GM23338 (cell line): Measurements from ENCODE around the gene ADAMTS13. TPM values are rescaled to one million over a fixed set of nuclear protein-coding genes. Genes with fewer than 3 reads are reported as not detected.

Experiments used
- ATAC-seq: fragments of 200-7000 bp; cut with Tn5 transposase; 3 replicates; pipeline ENCODE4 v1.9.1; 2020
- DNase-seq: peaks from one replicate; pipeline ENCODE4 v3.0.0-alpha.2; 2015; ENCODE audit warnings: low spot score
- H2AFZ ChIP-seq: fragments of 200-600 bp; sonication (generic); 2 replicates; pipeline ENCODE4 v1.8.0; 2016; ENCODE audit warnings: antibody characterized with exemption, mild to moderate bottlenecking, moderate library complexity
- H3F3A ChIP-seq: fragments of 200-600 bp; sonication (generic); replicated peaks from 2 replicates; pipeline ENCODE4 v1.8.0; 2017; ENCODE audit warnings: antibody characterized with exemption, mixed run types, low read depth
- H3K27ac ChIP-seq: fragments of 200-600 bp; sonication (generic); 2 replicates; pipeline ENCODE4 v1.6.1; 2016; ENCODE audit warnings: low read depth
- H3K27me3 ChIP-seq: fragments of 200-600 bp; sonication (generic); 2 replicates; pipeline ENCODE4 v1.8.0; 2016; ENCODE audit warnings: mild to moderate bottlenecking, mixed run types, moderate library complexity; ENCODE audit not compliant: insufficient read depth
- H3K36me3 ChIP-seq: fragments of 200-600 bp; sonication (generic); 2 replicates; pipeline ENCODE4 v1.8.0; 2016; ENCODE audit warnings: mild to moderate bottlenecking; ENCODE audit not compliant: insufficient read depth
- H3K4me1 ChIP-seq: fragments of 200-600 bp; sonication (generic); 2 replicates; pipeline ENCODE4 v1.8.0; 2016; ENCODE audit warnings: mild to moderate bottlenecking, moderate library complexity; ENCODE audit not compliant: insufficient read depth
- H3K4me2 ChIP-seq: fragments of 200-600 bp; sonication (generic); 2 replicates; pipeline ENCODE4 v1.7.1; 2017; ENCODE audit warnings: mixed run types
- H3K4me3 ChIP-seq: fragments of 200-600 bp; sonication (generic); 2 replicates; pipeline ENCODE4 v1.6.1; 2016; ENCODE audit warnings: mixed run types
- H3K79me2 ChIP-seq: fragments of 200-600 bp; sonication (generic); replicated peaks from 2 replicates; pipeline ENCODE4 v1.8.0; 2017; ENCODE audit warnings: mild to moderate bottlenecking; ENCODE audit not compliant: insufficient read depth
- H3K9me2 ChIP-seq: fragments of 200-600 bp; sonication (generic); 2 replicates; pipeline ENCODE4 v1.8.0; 2017; ENCODE audit not compliant: insufficient read depth
- H4K20me1 ChIP-seq: fragments of 200-600 bp; sonication (generic); replicated peaks from 2 replicates; pipeline ENCODE4 v1.8.0; 2017; ENCODE audit warnings: mild to moderate bottlenecking; ENCODE audit not compliant: insufficient read depth
- H3K27ac Mint-ChIP-seq: 2 replicates; pipeline ENCODE4 v1.8.0; 2020; ENCODE audit warnings: inconsistent platforms, mild to moderate bottlenecking, moderate library complexity, mixed read lengths
- H3K27me3 Mint-ChIP-seq: 3 replicates; pipeline ENCODE4 v1.8.0; 2022; ENCODE audit warnings: low read depth, mild to moderate bottlenecking, moderate library complexity, mixed read lengths, inconsistent platforms; ENCODE audit not compliant: insufficient read depth, poor library complexity
- H3K36me3 Mint-ChIP-seq: 3 replicates; pipeline ENCODE4 v1.8.0; 2021; ENCODE audit warnings: low read depth, mild to moderate bottlenecking, inconsistent platforms, moderate library complexity, mixed read lengths
- H3K4me1 Mint-ChIP-seq: 3 replicates; pipeline ENCODE4 v1.8.0; 2020; ENCODE audit warnings: mild to moderate bottlenecking, inconsistent platforms, mixed read lengths
- H3K4me3 Mint-ChIP-seq: 3 replicates; pipeline ENCODE4 v1.8.0; 2021; ENCODE audit warnings: moderate library complexity, mild to moderate bottlenecking, inconsistent platforms, mixed read lengths
- H3K9me3 Mint-ChIP-seq: 3 replicates; pipeline ENCODE4 v1.8.0; 2020; ENCODE audit warnings: moderate library complexity, mild to moderate bottlenecking, inconsistent platforms, mixed read lengths
- CTCF ChIP-seq, 2 experiments: fragments of 200-600 bp in 1 of 2; sonication (generic) in 1 of 2; conservative IDR thresholded peaks; 2 replicates each; pipeline versions ENCODE4 v1.5.1 to v1.6.1; 2016 to 2017; ENCODE audit warnings: antibody characterized with exemption in 2 of 2, low read depth in 2 of 2, mild to moderate bottlenecking in 2 of 2, moderate library complexity in 1 of 2
- JUNB ChIP-seq: IDR thresholded peaks from one replicate; pipeline ENCODE4 v1.6.1; 2016; ENCODE audit warnings: antibody characterized with exemption; ENCODE audit not compliant: unreplicated experiment
- NANOG ChIP-seq: IDR thresholded peaks from 2 replicates; pipeline ENCODE4 v1.6.1; 2016; ENCODE audit warnings: antibody characterized with exemption, borderline replicate concordance
- POLR2AphosphoS5 ChIP-seq: IDR thresholded peaks from 2 replicates; pipeline ENCODE4 v1.6.1; 2016; ENCODE audit warnings: antibody characterized with exemption, low read depth
- ZNF331 ChIP-seq: fragments of 250-450 bp; sonication (Bioruptor Pico); IDR thresholded peaks from 2 replicates; pipeline ENCODE4 v1.5.0; 2020; ENCODE audit warnings: low read depth, mild to moderate bottlenecking, moderate library complexity
- ZNF462 ChIP-seq: fragments of 250-450 bp; sonication (Bioruptor Pico); IDR thresholded peaks from 2 replicates; pipeline ENCODE4 v1.5.0; 2020; ENCODE audit warnings: mild to moderate bottlenecking, moderate library complexity
- polyA plus RNA-seq: library from polyadenylated mRNA; unstranded; fragments of >200 nt; fragmentation: Nextera tagmentation; extraction: Ambion mirVana; gene quantifications from 2 replicates; pipeline ENCODE4 v1.2.1, GENCODE V29; 2016
- total RNA-seq: library from RNA; depleted of rRNA; stranded (reverse); fragments of >200 nt; shearing (Covaris generic); gene quantifications from 2 replicates; pipeline ENCODE4 v1.2.3, GENCODE V29; 2014

Gene ADAMTS13
- total and polyA plus RNA-seq, 2 experiments from 2014 or later: 6.0 TPM

DNA sequence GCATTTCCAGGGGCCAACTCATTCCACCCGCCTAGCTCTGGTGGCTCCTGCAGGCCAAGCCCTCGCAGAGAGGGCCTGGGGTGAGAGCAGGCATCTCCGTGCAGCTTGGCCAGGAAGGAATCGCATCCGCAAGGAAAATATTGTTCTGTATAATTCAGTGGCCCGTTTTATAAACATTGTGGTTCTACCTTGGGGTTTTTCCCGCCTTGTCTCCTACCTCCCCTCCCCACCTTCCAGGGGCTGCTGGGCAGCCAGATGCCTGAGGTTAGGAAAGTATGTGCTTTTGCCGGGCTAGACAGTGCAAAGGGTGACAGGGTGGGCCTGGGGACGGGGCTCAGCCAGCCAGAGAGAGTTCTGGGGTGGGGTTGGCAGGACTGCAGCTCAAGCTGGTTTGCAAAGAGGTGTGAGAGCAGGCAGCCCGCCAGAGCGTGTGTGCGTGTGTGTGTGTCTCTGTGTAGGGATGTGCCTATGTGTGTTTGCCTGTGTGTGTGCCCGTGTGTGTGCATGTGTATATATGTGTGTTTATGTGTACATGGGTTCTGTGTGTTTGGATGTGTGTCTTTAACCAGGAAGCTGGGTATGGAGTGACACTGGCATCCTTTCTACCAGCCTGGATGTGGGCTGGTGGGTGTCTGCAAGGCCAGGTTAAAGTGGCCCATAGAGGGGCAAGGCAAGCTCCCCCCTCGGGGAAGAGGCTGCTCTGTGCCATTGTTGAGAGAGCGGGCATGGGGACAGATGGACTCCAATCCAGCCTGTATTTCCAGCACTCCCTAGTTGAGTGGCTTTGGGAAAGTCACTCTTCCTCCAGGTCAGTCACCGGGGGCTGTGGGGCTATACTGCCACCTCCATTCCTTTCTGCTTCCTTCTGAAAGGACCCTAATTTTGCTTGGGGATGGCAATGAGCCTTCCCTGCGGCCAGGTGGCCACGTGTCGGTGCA, 67.4 kb downstream of the ADAMTS13 start:
- Histone ChIP-seq H3K36me3 (no peaks in the 10 kb centered on the region), H4K20me1 (no peaks in the 10 kb centered on the region), H3K27ac (no peak overlapping the region), H2AFZ (no peak overlapping the region), H3K4me1 (no peaks in the 10 kb centered on the region; the same call in 1 of the 2 replicates), H3K79me2 (no peaks in the 10 kb centered on the region), H3F3A (0 out of 2 replicates have a peak, but pooled peaks cover 2% of the 10 kb centered on the region), H3K4me2 (no peak overlapping the region), H3K9me2 (no peaks in the 10 kb centered on the region), H3K4me3 (no peak overlapping the region), H3K27me3 (no peaks in the 10 kb centered on the region)
- ATAC-seq (no peak), DNase-seq (no peak)
- Mint-ChIP-seq H3K4me3 (no peak overlapping the region), H3K9me3 (no peaks in the 10 kb centered on the region; the same call in 2 of the 3 replicates), H3K4me1 (no peaks in the 10 kb centered on the region), H3K27ac (no peak overlapping the region), H3K36me3 (no peaks in the 10 kb centered on the region), H3K27me3 (peaks cover 9% of the 10 kb centered on the region)
- TF ChIP-seq POLR2AphosphoS5 (no peak), ZNF462 (CRISPR knock-in tag) (no peak), JUNB (no peak)

DNA sequence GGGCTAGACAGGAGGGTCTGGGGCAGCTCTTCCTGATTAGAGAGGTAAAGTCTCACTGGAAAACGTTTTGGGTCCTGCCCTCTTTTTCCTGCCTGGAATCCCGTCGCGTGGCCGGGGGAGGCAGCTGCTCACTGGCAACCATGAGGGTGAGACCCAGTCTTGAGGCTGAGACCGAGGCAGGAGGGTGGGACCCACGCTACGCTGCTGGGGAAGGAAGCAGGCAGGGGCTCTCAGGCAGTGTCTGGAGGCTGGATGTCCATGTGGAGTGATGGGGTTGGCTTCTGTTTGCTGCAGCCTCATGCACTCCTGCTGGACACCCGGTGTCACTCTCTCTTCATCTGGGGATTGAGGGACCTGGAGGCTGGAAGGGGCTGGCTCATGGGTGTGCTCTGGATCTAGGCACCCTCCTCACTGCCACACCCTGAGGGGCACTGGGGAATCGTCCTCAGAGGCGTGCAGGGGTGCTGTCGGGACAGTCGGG, 68.1 kb downstream of the ADAMTS13 start:
- Histone ChIP-seq H3K4me2 (no peak overlapping the region), H3K4me3 (no peak overlapping the region), H2AFZ (no peak overlapping the region), H3K27ac (no peak overlapping the region), H3F3A (peaks cover 2% of the 10 kb centered on the region; the same call in 1 of the 2 replicates), H3K4me1 (no peaks in the 10 kb centered on the region), H3K9me2 (no peaks in the 10 kb centered on the region), H3K27me3 (no peaks in the 10 kb centered on the region), H3K36me3 (no peaks in the 10 kb centered on the region), H4K20me1 (no peaks in the 10 kb centered on the region), H3K79me2 (no peaks in the 10 kb centered on the region)
- Mint-ChIP-seq H3K4me3 (no peak overlapping the region), H3K36me3 (no peaks in the 10 kb centered on the region), H3K27me3 (peaks cover 9% of the 10 kb centered on the region), H3K27ac (no peak overlapping the region), H3K9me3 (no peaks in the 10 kb centered on the region; the same call in 2 of the 3 replicates), H3K4me1 (no peaks in the 10 kb centered on the region)
- ATAC-seq: no peak
- DNase-seq: no peak
- TF ChIP-seq NANOG: no peak
- TF ChIP-seq CTCF (conservative IDR thresholded peaks at IDR 0.05; ENCODE audit: low read depth in 2 of 2): no peak
- TF ChIP-seq POLR2AphosphoS5: no peak
- TF ChIP-seq ZNF331 (CRISPR knock-in tag): no peak
